SH-SY5Y (cell line): ENCODE data around the gene EMILIN1.

ENCODE experiments used
- GATA2 ChIP-seq: IDR thresholded peaks from 2 replicates; pipeline ENCODE4 v1.6.1; 2011; ENCODE audit warnings: mild to moderate bottlenecking, low read depth, low read length
- GATA3 ChIP-seq: IDR thresholded peaks from 2 replicates; pipeline ENCODE4 v1.6.1; 2011; ENCODE audit warnings: low read depth, mild to moderate bottlenecking, low read length, moderate library complexity

Gene EMILIN1

GRCh38 chr2:27128668-27129571, 50.5 kb downstream of the EMILIN1 start:
- TF ChIP-seq GATA3 (no peak), GATA2 (no peak)

- no peak for TF ChIP-seq GATA2
- no peak for TF ChIP-seq GATA3
Measured at GRCh38 chr2:27130396-27130795, 52.0 kb downstream of the EMILIN1 start.

- TF ChIP-seq GATA3 (no peak), GATA2 (no peak)
Measured at GRCh38 chr2:27131429-27131828, 53.0 kb downstream of the EMILIN1 start.

- TF ChIP-seq GATA2, result no peak
- no peak for TF ChIP-seq GATA3
Measured at GRCh38 chr2:27133195-27133875, 54.9 kb downstream of the EMILIN1 start.

- TF ChIP-seq GATA2 (no peak), GATA3 (no peak)
Measured at GRCh38 chr2:27133905-27134780, 55.7 kb downstream of the EMILIN1 start, which contains the start of gene PREB. PREB (minus strand) TSS chr2:27134636; CDS start chr2:27134421, 215 bp downstream.

- TF ChIP-seq GATA3, result no peak
- no peak for TF ChIP-seq GATA2
Measured at GRCh38 chr2:27134781-27135477, 56.5 kb downstream of the EMILIN1 start.

GRCh38 chr2:27135478-27135955, 57.1 kb downstream of the EMILIN1 start:
- TF ChIP-seq GATA2, result no peak
- no peak for TF ChIP-seq GATA3
